Measurements from ENCODE around the gene H6PD.
A peak's percentile ranks its signal among the peaks of the same experiment; 100 is the strongest.

The H6PD gene

DNA sequence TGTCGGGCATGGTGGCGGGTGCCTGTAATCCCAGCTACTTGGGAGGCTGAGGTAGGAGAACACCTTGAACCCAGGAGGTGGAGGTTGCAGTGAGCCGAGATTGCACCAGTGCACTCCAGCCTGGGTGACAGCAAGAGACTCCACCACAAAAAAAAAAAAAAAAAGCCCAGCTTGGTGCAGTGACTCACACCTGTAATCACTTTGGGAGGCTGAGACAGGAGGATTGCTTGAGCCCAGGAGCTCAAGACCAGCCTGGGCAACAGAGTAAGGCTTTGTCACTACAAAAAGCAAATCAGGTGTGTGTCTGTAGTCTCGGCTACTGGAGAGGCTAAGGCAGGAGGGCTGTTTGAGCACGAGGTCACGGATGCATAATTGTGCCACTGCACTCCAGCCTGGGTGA is 5.0 kb upstream of the H6PD start:
- TF ChIP-seq, protein P1, sequence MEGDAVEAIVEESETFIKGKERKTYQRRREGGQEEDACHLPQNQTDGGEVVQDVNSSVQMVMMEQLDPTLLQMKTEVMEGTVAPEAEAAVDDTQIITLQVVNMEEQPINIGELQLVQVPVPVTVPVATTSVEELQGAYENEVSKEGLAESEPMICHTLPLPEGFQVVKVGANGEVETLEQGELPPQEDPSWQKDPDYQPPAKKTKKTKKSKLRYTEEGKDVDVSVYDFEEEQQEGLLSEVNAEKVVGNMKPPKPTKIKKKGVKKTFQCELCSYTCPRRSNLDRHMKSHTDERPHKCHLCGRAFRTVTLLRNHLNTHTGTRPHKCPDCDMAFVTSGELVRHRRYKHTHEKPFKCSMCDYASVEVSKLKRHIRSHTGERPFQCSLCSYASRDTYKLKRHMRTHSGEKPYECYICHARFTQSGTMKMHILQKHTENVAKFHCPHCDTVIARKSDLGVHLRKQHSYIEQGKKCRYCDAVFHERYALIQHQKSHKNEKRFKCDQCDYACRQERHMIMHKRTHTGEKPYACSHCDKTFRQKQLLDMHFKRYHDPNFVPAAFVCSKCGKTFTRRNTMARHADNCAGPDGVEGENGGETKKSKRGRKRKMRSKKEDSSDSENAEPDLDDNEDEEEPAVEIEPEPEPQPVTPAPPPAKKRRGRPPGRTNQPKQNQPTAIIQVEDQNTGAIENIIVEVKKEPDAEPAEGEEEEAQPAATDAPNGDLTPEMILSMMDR (conservative IDR thresholded peaks at IDR 0.05; ENCODE audit: low read depth, low read length) = no peak
- no peaks in the 10 kb centered on the region for H4K20me1 ChIP-seq (ENCODE audit: insufficient read depth)
- no peak overlapping the region for H3K4me3 ChIP-seq (IDR thresholded peaks at IDR 0.05; ENCODE audit: insufficient read depth, low read depth, low read length)
- no peaks in the 10 kb centered on the region for H3K36me3 ChIP-seq (ENCODE audit: insufficient read depth)
- H2AFZ ChIP-seq (ENCODE audit: low read depth) = no peak overlapping the region
- peaks cover 44% of the 10 kb centered on the region for H3K4me1 ChIP-seq (ENCODE audit: low read depth, poor library complexity, severe bottlenecking)
- H3K9ac ChIP-seq = no peak overlapping the region
- no peaks in the 10 kb centered on the region for H3K79me2 ChIP-seq (ENCODE audit: insufficient read depth, low read depth)
- H3K4me2 ChIP-seq = no peak overlapping the region
- no peaks in the 10 kb centered on the region for H3K27me3 ChIP-seq (ENCODE audit: insufficient read depth, low read depth)
- H3K27ac ChIP-seq = no peak overlapping the region

DNA sequence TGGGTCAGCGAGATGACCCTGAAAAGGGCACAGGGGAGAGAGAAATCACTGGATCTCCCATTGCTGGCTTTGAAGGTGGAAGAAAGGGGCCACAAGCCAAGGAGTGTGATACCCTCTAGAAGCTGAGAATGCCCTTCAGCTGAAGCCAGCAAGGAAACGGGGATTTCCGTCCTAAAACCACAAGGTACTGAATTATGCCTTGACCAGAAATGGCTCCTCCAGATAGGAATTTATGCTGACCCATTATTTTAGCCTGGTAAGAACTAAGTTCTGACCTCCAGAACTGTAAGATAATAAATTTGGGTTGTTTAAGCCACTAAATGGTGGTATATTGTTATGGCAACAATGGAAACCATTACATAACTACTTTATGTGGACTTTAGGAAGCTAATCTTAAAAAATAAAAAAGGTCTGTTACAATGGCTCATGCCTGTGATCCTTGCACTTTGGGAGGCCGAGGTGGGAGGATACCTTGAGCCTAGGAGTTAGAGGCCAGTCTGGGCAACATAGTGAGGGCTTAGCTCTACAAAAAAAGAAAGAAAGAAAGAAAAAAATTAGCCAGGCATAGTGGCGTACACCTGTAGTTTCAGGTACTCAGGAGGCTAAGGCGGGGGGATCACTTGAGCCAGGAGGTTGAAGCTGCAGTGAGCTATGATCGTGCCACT is 3.6 kb upstream of the H6PD start:
- no peak overlapping the region for H3K4me3 ChIP-seq (IDR thresholded peaks at IDR 0.05; ENCODE audit: insufficient read depth, low read depth, low read length)
- H3K27me3 ChIP-seq (ENCODE audit: insufficient read depth, low read depth) = no peaks in the 10 kb centered on the region
- no peaks in the 10 kb centered on the region for H4K20me1 ChIP-seq (ENCODE audit: insufficient read depth)
- TF ChIP-seq, protein P1 (conservative IDR thresholded peaks at IDR 0.05; ENCODE audit: low read depth, low read length) = no peak
- no peaks in the 10 kb centered on the region for H3K36me3 ChIP-seq (ENCODE audit: insufficient read depth)
- peak overlapping the region; percentile 41; the same call in 1 of the 2 replicates for H3K27ac ChIP-seq
- H3K79me2 ChIP-seq (ENCODE audit: insufficient read depth, low read depth) = no peaks in the 10 kb centered on the region
- H3K4me2 ChIP-seq = peak overlapping the region; percentile 44
- no peak overlapping the region for H3K9ac ChIP-seq
- peaks cover 52% of the 10 kb centered on the region for H3K4me1 ChIP-seq (ENCODE audit: low read depth, poor library complexity, severe bottlenecking)
- no peak overlapping the region for H2AFZ ChIP-seq (ENCODE audit: low read depth)

DNA sequence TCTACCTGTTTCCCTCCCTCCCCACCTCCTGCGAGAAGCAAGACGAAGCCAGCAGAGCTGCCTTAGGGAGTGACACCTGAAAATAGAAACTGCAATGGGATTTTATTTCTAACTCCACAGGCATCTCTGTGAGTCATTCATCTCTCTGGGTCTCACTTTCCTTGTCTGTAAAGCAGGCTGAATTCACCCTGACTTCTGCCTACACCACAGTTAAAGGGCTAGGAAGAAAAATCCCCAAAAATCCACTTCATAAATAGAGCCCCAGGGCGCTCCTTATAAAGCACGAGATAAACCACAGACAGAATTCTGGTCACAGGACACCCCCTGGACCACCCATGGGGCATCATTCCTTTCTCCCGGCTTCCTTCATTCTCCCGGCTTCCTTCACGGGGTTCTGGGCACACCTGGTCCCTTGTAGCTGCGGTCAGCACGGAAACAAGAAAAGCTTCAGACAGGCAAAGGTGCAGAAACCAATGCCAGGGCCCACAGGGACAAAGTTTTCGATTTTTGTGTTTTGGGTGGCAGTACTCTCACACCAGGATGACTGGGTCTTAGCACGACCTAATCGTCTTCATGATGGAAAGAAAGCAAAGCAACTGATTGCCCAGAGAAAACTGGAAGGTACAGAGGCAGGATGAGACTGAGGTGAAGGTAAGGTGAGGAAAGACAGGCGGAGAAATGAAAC is 2.8 kb upstream of the H6PD start:
- peaks cover 54% of the 10 kb centered on the region for H3K4me1 ChIP-seq (ENCODE audit: low read depth, poor library complexity, severe bottlenecking)
- no peaks in the 10 kb centered on the region for H3K36me3 ChIP-seq (ENCODE audit: insufficient read depth)
- H2AFZ ChIP-seq (ENCODE audit: low read depth) = peak overlapping the region; percentile 10; the same call in 1 of the 2 replicates
- no peak overlapping the region; the same call in 1 of the 2 replicates for H3K9ac ChIP-seq
- H3K79me2 ChIP-seq (ENCODE audit: insufficient read depth, low read depth) = no peaks in the 10 kb centered on the region
- peak overlapping the region; percentile 44 for H3K4me2 ChIP-seq
- H3K4me3 ChIP-seq (IDR thresholded peaks at IDR 0.05; ENCODE audit: insufficient read depth, low read depth, low read length) = no peak overlapping the region
- H3K27ac ChIP-seq = peak overlapping the region; percentile 41; the same call in 1 of the 2 replicates
- TF ChIP-seq, protein P1 (conservative IDR thresholded peaks at IDR 0.05; ENCODE audit: low read depth, low read length) = 0 out of 2 replicates have a peak, but pooled peaks have one; percentile 13
- no peaks in the 10 kb centered on the region for H4K20me1 ChIP-seq (ENCODE audit: insufficient read depth)
- no peaks in the 10 kb centered on the region for H3K27me3 ChIP-seq (ENCODE audit: insufficient read depth, low read depth)

DNA sequence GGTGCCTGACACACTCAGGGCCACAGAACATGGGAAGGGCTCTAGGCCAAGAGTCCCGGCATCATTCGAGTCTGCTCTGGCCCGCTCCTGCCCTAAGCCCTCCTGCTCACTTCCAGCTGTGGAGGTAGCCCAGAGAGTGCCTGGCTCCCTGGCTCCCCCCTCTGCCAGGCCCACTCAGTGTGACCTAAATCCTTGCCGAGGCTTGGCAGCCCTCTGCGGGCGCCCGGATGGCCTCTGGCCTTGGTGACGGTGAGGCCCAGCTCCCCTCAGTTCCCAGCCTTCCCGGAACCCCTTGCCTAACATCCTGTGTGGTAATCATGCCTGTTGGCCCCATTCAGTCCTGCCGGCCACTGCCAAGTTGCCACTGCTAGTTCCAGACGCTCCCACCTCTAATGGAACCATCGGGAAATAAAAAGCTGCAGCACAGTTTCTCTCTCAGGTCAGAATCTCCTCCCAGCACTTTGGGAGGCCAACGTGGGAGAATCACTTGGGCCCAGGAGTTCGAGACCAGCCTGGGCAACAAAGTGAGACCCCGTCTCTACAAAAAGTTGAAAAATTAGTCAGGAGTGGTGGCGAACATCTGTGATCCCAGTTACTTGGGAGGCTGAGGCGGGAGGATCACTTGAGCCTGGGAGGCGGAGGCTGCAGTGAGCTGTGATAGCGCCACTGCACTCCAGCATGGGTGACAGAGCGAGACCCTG is 1.2 kb upstream of the H6PD start:
- Histone ChIP-seq H3K4me1 (ENCODE audit: low read depth, poor library complexity, severe bottlenecking) (peaks cover 65% of the 10 kb centered on the region), H3K4me2 (peak overlapping the region; percentile 74; the same call in 1 of the 2 replicates), H3K9ac (no peak overlapping the region), H3K36me3 (ENCODE audit: insufficient read depth) (no peaks in the 10 kb centered on the region), H3K27ac (no peak overlapping the region), H4K20me1 (ENCODE audit: insufficient read depth) (no peaks in the 10 kb centered on the region), H2AFZ (ENCODE audit: low read depth) (no peak overlapping the region), H3K27me3 (ENCODE audit: insufficient read depth, low read depth) (no peaks in the 10 kb centered on the region), H3K79me2 (ENCODE audit: insufficient read depth, low read depth) (no peaks in the 10 kb centered on the region), H3K4me3 (IDR thresholded peaks at IDR 0.05; ENCODE audit: insufficient read depth, low read depth, low read length) (peak overlapping the region; percentile 27)
- TF ChIP-seq, protein P1 (conservative IDR thresholded peaks at IDR 0.05; ENCODE audit: low read depth, low read length) = no peak
